HG03565 (cell line): ENCODE measurements around the gene ZNF516.
"Not testable (repeated sequence)": the region's sequence is repeated elsewhere in the genome, so short reads cannot be mapped to it uniquely, and the experiment has no call there.

Source experiments
- ATAC-seq: cut with Tn5 transposase; IDR thresholded peaks from one replicate; pipeline ENCODE4 v1.9.1; 2021; ENCODE audit warnings: mild to moderate bottlenecking, moderate library complexity; ENCODE audit not compliant: unreplicated experiment

Gene ZNF516

DNA sequence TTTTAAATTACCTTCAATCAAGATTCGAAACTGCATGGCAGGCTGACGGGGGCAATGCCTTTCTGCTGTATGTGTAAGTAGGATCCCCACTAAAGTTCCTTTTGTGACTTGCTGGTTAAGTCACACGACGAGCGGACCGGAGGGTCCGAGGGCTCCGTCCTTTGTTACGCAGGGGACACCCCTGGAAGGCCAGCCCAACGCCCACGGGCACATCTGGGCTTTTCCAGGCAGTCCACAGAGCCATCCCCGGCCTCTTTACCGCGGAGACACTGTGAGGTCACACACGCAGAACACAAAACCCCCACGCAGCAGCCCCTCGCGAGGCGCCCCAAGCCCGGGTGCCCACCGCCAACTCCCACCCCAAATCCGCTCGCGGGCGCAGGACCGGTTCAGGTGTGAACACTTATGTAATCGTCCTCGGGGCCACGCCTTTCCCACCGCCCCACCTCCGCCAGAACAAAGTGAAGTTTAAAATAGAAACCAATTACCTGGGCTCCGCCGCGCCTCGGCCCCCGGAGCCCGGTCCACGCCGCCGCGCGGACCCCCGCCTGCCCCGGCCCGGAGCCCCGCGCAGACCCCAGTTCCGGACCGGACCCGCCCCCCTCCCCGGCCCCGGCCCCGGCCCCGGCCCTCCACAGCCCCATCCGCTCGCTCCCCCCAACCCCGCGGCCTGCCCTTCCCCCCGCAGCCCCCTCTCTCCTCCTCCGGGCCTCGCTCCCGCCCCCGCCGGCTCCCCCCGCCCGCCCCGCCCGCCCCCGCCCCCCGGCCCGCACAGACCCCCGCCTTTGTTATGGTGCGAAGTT, 4.2 kb downstream of the ZNF516 start:
- no peak for ATAC-seq

DNA sequence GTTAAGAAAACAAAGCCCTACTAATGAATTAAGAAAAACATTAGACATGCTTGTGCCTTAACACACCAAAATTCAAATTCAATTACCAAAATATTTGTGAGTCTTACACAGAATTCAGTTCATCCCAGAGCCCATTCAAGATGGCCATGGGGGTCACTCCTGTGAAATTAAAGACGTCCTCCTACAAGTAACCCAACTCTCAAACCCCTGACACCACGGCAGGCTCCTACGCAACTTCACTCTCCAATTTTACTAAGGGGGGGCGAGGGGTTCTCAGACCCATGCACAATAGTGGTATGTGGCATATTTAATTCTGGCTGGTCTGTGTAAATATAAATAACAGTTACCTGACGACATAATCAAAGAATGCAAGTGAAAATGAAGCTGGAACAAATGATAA, 5.0 kb downstream of the ZNF516 start:
- ATAC-seq = no peak

GRCh38 chr18:76489081-76489480, 6.0 kb downstream of the ZNF516 start:
- ATAC-seq = no peak

- ATAC-seq = no peak
These were observed 6.9 kb downstream of the ZNF516 start for GRCh38 chr18:76488190-76488589.

DNA sequence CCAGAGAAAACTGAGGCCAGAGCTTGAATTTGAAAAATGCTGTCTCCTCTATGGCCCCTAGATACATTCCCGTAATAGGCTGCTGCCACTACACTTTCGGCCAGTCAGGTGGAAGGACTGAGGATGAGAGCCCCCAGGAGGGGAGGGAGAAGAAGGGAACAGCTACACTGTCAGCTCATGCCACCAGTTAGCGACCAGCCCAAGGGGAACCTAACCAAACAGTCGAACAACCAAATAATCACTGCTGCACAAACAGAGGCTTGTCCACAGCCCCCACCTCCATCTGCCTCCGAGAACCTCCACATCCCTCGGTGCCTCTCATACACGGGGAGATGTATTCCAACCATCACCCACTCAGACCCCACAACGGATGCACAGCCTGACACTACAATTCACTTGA, 7.3 kb downstream of the ZNF516 start:
- no peak for ATAC-seq

DNA sequence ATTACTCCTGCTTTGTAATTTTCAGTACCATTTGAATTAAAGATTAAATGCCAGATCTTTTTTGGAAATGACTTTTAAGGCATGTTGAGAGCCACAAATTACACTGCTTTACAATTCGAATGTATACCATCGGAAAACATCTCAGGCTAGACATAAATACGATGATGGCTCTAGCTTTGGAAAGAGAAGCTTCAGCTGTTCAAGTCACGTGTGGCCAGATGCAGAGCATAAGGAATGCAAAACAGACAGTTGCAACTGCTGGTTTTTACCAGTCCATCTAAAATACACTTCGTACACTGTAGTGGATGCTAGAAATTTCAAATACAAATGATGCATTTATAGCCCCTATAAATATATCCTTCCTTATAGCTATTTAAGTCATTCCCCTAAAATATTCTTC, 8.0 kb downstream of the ZNF516 start:
- ATAC-seq = no peak

GRCh38 chr18:76486574-76486973, 8.5 kb downstream of the ZNF516 start:
- no peak for ATAC-seq

GRCh38 chr18:76486038-76486437, 9.0 kb downstream of the ZNF516 start:
- ATAC-seq = no peak

- peak; percentile 48 for ATAC-seq
These were observed 10.2 kb downstream of the ZNF516 start for GRCh38 chr18:76484749-76485387.

DNA sequence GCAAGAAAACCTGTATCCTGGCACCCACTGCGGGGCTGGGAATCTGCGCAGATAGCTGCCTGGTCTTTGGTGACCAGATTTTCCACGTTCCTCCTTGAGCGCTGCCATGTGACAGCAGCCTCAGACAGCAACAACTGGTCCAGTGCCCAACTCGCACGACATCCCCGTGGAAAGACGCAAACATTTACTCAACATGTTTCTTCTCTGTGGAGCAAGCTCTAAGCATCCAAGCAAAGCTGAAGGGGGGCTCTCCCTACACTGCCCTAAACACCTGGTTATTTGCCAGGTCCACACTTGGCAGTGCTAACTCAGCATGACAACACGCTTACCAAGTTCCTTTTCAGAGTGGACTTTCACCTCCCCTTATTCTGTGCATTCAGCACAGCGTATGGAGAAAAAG, 11.3 kb downstream of the ZNF516 start:
- ATAC-seq = no peak

GRCh38 chr18:76482971-76483691, 11.9 kb downstream of the ZNF516 start:
- ATAC-seq = no peak

DNA sequence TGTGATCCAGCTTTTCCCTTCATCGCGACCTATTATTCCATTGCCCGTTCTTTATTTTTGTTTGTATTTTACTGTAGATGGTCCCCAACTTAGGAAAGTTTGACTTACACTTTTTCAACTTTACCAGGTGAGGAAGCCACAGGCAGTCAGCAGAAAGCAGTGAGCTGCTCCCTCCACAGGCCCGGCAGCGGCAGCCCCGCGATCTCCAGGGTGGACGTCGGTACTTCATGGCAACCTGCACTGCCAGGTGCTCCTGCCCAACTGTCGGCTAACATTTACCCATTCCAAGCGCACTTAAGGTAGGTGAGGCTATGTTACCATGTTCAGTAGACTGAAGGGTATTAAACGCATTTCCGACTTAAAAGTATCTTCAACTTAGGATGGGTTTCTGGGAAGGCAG, 12.8 kb downstream of the ZNF516 start:
- ATAC-seq = no peak

GRCh38 chr18:76480913-76481312, 14.1 kb downstream of the ZNF516 start:
- ATAC-seq = no peak

DNA sequence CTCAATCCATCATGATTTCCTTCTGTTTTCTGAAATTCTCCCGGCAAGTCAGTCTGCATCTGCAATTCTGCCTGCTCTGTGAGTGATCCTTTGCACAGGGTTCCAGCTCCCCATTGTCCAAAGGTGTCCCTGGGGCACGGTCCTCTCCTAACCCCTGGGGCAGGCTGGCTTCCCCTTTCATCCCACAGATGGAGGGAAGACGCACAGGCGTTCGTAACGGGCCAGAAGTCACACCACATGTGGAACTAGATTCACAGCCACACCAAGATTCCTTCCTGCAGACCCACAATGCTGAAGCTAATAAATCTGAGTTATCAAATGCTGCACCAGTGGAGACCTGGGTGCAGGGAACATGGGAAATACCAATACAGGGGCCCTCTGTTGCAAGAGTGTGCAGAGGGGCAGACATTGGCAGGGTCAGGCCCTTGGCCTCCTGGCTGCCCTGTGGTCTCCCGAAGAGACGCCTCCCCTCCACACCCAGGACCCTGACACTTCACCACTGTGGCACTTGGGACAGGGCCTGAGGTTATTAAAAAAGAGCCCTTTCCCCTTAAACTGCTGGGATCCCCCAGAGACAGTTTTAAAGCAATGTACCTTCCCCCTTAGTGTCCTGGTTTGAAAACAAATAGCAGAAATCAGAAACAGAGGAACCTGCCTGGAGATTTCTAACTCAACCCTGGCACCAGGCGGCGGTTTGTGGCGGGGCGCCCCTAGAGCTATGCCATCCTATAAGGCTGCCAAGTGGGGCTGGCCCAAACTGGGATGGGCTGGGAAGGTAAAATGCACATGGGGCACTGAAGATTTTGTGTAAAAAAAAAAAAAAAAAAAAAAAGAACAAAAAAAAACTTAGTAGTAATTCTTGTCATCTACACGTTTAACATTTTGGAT, 15.4 kb downstream of the ZNF516 start:
- ATAC-seq = no peak

GRCh38 chr18:76476665-76477561, 18.1 kb downstream of the ZNF516 start:
- peak; percentile 57 for ATAC-seq

GRCh38 chr18:76475450-76476194, 19.4 kb downstream of the ZNF516 start:
- ATAC-seq = no peak

DNA sequence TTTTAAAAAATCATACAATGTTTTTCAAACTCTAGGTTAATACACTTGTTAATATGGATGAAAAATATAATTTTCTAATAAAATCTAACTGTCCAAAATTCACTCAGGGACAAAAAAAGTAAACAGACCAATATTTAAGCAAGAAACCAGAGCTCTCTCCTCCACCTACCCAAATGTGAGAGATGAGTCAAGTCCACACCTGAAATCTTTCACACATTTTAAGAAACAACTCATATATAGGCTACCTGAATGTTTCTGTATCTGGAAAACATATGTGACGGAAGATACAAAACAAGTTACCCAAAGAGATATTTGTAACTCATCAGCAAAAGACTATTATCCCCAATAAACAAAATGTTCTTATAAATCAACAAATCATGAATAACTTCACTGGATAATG, 20.2 kb downstream of the ZNF516 start:
- no peak for ATAC-seq

DNA sequence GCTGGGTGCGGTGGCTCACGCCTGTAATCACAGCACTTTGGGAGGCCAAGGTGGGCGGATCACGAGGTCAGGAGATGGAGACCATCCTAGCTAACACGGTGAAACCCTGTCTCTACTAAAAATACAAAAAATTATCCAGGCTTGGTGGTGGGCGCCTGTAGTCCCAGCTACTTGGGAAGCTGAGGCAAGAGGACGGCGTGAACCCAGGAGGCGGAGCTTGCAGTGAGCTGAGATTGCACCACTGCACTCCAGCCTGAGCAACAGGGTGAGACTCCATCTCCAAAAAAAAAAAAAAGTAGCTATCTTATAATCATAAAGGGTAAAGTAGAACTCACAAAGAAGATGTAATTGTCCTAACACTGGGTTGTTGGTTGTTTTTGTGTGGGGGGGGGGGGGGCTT, 21.5 kb downstream of the ZNF516 start:
- not testable (repeated sequence) for ATAC-seq

DNA sequence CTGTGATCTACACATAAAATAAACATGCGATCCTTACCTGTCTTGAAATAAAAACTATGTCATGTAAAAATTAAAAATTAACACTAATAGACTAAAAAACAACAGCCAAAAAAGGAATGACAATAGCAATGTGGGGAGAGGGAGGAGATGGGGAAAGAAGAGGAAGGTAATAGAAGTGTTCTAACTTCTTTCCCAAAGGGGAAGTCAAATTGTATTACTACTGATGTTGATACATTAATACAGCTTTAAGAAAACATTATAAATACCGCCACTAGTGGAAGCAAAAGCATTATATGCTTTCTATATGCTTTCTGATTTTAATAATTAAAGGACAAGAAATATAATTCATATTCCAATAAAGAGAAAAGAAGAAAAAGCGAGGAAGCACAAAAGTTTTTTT, 22.2 kb downstream of the ZNF516 start:
- no peak for ATAC-seq
